DMS79 treated with DMSO at 0.1 percent for 48 hours (cell line): Measurements from ENCODE around the gene UCP2.

Source experiments
- DNase-seq: peaks from one replicate; lab custom pipeline; 2025; lab: John Stamatoyannopoulos, UW

The UCP2 gene

GRCh38 chr11:74010306-74011300, 28.0 kb upstream of the UCP2 start:
- DNase-seq = no peak

DNA sequence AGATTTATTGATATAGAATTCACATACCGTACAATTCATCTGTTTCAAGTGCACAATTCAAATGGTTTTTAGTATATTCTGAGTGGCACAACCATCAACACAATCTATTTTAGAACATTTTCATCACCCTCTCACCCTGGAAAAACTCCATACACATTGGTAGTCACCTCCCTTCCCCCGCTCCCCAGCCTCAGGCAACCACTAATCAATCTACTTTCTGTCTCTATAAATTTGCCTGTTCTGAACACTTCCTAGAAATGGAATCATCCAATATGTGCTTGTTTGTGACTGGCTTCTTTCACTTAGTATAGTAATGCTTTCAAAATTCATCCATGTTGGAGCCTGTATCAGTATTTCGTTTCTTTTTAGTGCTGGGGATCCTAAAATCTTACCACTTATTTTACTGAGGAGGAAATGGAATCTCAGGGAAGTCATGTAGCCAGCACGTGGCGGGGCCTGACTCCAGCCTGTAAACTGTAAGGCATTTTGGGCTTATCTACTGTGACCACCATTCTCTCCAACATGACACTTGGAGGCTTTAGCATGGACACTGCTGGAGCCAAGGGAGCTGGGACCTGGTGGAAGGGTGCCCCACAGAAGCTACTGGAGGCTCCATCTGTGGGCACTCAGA, 27.1 kb upstream of the UCP2 start:
- DNase-seq = no peak

DNA sequence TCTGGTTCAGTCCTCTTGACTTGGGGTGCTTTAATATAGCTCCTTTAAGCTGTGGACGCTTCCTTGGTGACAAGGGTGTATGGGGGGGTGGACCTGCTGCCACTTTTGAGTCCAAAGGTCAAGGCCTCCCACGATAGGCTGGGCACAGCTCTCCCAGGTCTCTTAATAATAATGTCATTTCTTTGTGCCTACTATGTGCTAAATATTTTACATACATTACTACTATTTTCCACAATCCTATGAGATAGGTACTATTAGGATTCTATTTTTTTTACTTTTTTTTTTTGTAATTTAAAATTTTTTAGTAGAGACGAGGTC, 26.5 kb upstream of the UCP2 start:
- DNase-seq = no peak

- no peak for DNase-seq
Observed at GRCh38 chr11:74008373-74009229, 26.0 kb upstream of the UCP2 start, which contains the start of gene UCP3. TSS of gene UCP3 (minus strand) at chr11:74009085. CDS start at chr11:74007042, 2,043 bp downstream.

DNA sequence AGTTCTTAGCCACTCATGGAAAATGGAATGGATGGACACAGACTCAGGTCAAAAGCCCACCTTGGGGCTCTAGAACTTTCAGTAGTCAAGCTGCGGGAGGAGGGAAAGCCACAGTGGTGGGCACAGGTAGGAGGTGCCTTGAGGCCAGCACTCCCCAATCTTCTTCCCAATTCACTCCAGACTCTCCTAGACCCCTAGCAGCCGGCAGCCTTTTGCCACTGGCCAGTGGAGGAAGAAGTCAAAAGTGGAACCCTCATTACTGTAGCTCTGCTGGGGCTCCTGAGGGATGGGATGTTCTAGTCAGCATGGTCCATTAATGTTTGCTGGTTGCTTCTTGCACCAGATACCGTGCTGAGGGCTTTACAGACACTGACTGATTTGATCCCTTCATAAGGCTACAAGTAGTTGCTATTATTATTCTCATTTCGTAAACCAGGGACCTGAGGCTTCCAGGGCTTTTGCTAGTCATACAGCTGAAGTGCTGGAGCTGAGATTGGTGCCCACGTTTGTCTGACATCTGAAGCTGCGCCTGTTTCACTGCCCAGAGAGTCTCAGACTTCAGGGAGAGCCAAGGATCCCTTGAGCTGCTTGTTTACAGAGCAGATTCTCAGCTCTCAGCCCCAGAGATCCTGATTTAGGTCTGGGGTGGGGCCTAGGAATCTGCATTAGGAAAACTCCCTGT, 25.2 kb upstream of the UCP2 start:
- no peak for DNase-seq

DNA sequence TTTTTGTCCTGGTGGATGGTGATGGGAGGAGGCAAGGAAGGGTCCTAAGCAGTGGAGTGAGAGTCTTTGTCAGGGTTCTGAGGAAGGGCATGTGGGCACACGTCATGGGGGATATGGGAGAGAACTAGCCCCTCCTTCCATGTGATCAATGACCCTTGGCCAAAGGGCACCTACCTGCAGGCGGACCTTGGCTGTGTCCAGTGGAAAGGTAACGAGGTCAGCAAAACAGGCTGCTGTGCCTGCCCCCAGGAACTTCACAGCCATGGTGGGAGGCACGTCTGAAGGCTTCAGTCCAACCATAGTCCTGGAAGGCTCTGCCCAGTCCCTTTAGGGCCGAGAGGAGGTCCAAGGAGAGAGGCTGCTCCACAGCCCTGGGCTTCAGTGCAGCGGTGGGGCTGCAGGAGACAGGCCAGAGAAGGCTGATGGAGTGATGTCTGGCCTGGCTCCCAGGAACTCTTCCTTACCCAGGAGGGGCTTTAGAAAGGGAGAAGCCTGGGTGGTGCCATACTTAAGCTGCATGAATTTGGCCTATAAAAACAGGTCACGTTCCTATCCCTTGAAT, 24.2 kb upstream of the UCP2 start:
- no peak for DNase-seq

GRCh38 chr11:74005721-74006517, 23.3 kb upstream of the UCP2 start:
- no peak for DNase-seq

GRCh38 chr11:74004759-74005615, 22.3 kb upstream of the UCP2 start:
- DNase-seq = no peak

GRCh38 chr11:74004046-74004695, 21.5 kb upstream of the UCP2 start:
- DNase-seq = no peak

GRCh38 chr11:74002832-74003231, 20.2 kb upstream of the UCP2 start:
- DNase-seq = no peak

DNA sequence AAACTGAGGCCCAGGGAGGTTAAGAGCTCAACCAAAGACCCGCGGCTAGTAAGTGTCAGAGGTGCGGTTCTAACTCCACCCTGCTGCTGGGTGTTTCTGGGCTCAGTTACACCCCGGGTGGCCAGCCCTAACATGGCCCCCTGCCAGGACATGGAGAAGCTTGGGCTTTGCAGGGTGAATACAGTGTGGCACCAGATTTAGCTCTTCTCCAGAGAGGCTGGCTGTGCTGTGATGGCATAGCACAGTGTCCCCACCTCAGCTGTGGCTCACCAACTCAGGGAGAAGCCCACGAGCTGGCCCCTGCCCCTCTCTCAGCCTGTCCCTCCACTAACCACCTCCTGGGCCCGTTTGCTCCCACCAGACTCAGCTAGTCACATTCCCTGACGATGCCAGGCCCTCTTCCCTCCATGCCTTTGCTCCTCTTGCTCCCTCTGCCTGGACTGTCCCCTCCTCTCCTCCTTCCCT, 19.2 kb upstream of the UCP2 start:
- no peak for DNase-seq

DNA sequence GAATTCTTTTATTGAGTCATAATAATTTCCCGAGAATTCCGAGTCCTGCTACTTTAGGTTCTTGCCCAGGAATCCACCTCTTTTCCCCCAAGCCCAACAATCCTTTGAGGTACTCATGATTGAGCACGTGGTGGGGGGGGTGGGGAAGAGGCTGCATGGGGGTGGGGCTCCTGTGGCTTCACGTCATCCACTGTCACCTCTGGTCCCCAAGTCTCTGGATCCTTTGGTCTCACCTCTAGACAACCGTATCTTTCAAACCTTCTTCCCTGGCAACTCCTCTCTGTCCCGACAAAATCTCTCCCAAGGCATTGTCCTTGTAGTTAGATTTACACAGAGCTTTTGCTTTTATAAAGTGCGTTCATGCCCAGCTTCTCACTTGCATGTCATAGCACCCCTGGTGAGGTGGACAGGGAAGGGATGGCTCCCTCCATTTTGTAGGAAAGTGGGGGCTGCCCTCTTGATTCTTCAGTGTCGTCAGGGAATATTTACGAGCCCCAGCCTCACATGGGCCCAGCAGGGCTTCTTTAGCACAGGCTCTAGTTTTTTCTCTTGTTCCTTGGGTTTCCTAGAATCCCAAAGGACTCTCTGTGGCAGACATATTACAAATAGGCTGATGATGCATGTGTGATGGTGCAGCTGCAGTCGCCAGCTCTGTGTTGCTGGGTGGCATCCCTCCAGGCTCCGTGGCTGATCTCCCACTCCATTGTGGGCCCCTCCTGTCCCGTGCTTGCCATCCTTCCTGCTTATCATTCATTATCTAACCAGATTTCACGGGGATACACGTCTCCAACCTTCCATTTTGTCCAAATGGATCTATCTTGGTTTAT, 17.9 kb upstream of the UCP2 start:
- DNase-seq = no peak

DNA sequence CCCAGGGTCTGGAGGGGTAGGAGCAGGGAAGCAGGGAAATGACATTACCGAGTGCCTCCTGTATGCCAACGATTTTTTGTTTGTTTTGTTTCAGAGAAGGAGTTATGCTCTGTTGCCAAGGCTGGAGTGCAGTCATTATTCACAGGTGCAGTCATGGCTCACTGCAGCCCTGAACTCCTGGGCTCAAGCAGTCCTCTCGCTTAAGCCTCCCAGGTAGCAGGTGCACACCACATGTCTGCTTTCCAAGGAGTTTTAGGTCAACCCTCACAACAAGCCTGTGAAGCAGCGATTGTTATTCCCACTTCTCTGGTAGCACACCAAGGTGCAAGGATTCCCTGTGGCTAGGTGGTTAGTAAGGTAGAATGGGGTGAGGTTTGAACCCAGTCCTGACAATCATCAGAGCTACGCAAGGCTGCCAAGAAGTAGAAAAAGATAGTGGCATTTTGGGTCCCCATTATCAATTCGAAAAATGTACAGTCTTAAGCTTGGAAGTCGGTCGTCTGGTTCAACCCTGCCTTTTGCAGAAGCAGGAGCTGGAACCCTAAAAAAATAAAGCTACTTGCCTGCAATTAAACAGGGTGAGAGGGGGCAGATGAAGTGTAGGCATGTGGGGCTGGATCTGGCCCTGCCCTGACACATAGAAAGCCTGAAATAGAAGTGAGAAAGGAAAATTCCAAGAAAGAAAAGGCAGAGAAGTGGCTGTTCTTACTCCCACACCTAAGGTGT, 17.1 kb upstream of the UCP2 start:
- peak; percentile 93 for DNase-seq

GRCh38 chr11:73998846-73999575, 16.4 kb upstream of the UCP2 start:
- no peak for DNase-seq

- DNase-seq = no peak
Observed at GRCh38 chr11:73997120-73997770, 14.6 kb upstream of the UCP2 start.

GRCh38 chr11:73996161-73996747, 13.6 kb upstream of the UCP2 start:
- DNase-seq = peak; percentile 78
